Measurements from ENCODE around the gene MAPKAPK3.
A peak's percentile ranks its signal among the peaks of the same experiment; 100 is the strongest.

Gene MAPKAPK3

DNA sequence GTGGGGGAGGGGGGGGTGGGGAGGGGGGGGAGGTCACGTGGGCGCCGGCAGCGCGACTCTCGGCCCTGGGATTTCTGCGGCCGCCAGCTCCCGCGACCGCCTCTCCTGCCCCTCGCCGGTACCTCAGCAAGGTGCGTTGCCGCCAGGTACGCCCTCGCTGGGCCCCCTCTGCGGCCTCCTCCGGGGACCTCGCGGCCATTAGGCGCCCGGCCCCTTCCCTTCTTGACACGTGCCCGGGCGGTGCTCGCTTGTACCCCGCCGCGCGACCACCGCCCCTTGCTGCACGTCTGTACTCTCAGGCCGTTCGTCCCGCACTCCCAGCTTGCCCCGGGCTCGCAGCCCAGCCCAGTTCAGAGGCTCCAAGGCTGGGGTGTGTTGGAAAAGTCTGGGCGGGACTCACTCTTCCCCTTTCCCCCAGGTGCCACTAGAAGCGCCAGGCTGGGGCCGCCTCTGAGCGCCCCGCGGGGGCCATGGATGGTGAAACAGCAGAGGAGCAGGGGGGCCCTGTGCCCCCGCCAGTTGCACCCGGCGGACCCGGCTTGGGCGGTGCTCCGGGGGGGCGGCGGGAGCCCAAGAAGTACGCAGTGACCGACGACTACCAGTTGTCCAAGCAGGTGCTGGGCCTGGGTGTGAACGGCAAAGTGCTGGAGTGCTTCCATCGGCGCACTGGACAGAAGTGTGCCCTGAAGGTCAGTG, at the start of gene MAPKAPK3:
Gene MAPKAPK3, plus strand, starts transcription at position 56 of the 696 bp plus-strand sequence. Its CDS starts 415 bp downstream, at position 471.
- H3K4me3 ChIP-seq (replicated peaks; ENCODE audit: low read depth, low read length) = peak within 1 kb of the TSS; percentile 80
- TF ChIP-seq, protein P1, sequence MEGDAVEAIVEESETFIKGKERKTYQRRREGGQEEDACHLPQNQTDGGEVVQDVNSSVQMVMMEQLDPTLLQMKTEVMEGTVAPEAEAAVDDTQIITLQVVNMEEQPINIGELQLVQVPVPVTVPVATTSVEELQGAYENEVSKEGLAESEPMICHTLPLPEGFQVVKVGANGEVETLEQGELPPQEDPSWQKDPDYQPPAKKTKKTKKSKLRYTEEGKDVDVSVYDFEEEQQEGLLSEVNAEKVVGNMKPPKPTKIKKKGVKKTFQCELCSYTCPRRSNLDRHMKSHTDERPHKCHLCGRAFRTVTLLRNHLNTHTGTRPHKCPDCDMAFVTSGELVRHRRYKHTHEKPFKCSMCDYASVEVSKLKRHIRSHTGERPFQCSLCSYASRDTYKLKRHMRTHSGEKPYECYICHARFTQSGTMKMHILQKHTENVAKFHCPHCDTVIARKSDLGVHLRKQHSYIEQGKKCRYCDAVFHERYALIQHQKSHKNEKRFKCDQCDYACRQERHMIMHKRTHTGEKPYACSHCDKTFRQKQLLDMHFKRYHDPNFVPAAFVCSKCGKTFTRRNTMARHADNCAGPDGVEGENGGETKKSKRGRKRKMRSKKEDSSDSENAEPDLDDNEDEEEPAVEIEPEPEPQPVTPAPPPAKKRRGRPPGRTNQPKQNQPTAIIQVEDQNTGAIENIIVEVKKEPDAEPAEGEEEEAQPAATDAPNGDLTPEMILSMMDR (IDR thresholded peaks at IDR 0.05; ENCODE audit: low read length, missing control alignments) = no peak
- no peak for DNase-seq (ENCODE audit: low read depth)

DNA sequence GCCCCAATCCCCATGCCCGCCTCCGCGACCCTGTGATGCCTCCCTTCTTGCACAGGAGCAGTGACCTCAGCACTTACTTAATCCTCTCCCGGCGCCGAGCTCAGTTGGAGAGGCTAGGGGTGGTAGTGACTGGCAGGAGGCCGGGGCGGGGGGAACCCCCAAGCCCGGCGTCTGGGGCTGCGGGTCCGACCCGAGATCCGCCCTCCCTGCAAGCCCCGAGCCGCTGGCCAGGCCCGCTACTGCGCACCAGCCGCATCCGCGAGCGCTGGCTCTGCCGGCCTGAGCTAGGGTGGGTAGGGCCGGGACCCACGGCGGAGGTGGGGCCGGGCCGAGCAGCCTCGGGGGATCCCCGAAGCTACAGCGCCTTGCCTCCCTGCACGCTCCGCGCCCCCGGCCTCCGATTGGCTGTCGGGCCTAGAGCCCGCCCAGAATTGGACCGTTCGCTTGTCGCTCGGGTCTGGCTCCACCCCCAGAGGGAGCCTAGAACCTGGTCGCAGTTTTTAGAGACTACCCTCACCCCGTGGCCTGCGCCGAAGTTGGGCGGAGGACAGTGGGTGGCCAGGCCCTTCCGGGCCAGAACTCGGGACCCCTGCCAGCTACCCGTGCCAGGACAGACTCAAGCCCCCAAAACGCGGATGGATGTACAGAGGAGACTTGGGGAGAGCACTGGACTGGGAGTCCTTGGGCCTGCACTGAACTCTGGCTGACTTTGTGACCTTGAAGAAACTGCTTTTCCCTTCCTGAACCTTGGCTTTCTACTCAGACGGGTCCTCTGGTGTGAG, 49.4 kb upstream of the MAPKAPK3 start, which contains the start of gene C3orf18:
Gene C3orf18, minus strand, starts transcription at position 362 of the 782 bp plus-strand sequence. CDS start 2,048 bp downstream, outside the sequence.
- TF ChIP-seq, protein P1 (IDR thresholded peaks at IDR 0.05; ENCODE audit: low read length, missing control alignments) = no peak
- peak; percentile 89 for DNase-seq (ENCODE audit: low read depth)
- H3K4me3 ChIP-seq (replicated peaks; ENCODE audit: low read depth, low read length) = peak within 1 kb of the TSS; percentile 98

DNA sequence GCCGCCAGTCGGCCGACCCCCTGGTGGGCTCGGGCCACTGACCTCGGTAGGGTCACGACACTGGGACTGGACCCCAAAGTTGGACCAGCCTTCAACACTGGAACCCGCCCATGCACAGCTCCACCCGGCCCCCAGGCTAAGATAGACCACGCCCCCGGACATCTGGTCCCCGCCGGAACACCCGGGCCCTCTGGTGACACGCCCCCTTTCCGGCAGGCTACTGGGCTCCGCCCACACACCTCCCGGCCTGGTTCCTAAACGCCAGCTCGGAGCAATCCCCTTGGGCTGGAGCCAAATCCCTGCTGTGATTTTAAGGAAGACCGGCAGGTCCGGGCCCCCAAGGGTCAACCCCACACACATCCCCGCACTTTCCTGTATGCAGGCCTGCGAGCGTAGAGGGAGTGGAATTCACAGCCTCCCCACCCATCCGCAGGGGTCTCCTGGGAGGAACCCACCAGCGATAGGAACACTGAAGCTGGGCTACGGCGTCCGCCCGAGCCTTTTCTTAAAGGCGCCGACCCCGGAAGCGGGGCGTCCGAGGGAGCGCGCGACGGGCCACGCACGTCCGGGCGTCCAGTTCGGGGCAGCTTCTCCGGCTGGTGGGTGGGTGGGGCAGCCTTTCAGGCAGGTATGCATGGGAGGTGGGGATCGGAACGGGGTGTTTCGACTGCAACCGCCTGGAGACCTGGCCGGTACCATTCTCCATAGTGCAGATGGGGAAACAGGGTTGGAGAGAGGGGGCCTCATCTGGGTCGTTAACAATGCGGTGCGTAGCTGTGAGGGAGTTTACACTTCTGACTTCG, 47.8 kb upstream of the MAPKAPK3 start, which contains the start of gene HEMK1:
Gene HEMK1, plus strand, starts transcription at position 576 of the 803 bp plus-strand sequence. CDS start 1,583 bp downstream, outside the sequence.
- peak; percentile 95 for DNase-seq (ENCODE audit: low read depth)
- TF ChIP-seq, protein P1 (IDR thresholded peaks at IDR 0.05; ENCODE audit: low read length, missing control alignments) = no peak
- H3K4me3 ChIP-seq (replicated peaks; ENCODE audit: low read depth, low read length) = peak within 1 kb of the TSS; percentile 98

DNA sequence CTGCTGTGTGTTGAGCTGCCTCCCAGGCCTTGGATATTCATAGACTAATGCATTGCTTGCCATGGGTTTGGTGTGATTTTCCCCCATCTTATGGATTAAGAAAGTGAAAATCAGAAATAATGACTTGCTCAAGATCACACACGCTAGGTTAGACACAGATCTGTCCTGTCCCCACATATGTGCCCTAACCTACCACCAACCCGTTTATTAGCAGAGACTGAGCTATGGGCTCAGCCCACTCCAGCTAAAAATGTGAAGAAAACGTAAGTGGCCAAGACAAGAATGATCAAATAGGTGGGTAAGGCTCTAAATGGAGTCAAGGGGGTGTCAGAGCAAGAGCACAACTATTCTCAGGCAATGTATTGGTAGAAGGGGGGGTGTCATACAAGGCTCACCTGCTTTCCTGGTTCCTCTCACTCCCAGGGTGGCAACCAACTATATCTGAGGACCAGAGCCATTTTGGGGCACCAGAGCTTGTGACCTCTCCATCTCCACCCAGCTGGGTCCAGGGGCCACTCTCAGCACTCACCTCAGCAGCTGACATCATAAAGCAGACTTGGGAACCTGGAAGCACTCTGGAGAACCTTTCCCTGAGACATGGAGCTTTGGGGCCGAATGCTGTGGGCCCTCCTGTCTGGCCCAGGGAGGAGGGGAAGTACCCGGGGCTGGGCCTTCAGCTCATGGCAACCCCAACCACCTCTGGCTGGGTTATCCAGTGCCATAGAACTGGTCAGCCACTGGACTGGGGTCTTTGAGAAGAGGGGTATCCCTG, 46.3 kb upstream of the MAPKAPK3 start:
- DNase-seq (ENCODE audit: low read depth) = no peak
- peak overlapping the region; percentile 98 for H3K4me3 ChIP-seq (replicated peaks; ENCODE audit: low read depth, low read length)
- TF ChIP-seq, protein P1 (IDR thresholded peaks at IDR 0.05; ENCODE audit: low read length, missing control alignments) = no peak

DNA sequence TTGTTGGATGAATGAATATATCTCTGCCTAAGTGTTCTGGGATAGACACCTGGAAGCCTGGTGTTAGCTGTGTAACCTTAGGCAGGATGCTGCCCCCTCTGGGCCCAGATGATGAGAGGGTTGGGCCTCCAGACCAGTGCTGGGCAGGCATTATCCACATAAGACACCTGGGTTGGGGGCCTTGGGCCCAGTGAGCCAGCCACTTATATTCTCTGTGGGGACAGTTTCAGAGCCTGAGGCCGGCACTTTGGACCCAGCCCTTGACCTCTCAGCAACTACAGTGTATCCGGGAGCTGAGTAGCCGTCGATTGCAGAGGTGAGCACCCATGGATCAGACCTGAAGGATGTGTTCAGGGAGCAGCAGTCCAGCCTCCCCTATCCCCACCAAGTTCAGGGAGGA, 45.5 kb upstream of the MAPKAPK3 start:
- H3K4me3 ChIP-seq (replicated peaks; ENCODE audit: low read depth, low read length) = no peak overlapping the region
- no peak for DNase-seq (ENCODE audit: low read depth)
- TF ChIP-seq, protein P1 (IDR thresholded peaks at IDR 0.05; ENCODE audit: low read length, missing control alignments) = no peak

DNA sequence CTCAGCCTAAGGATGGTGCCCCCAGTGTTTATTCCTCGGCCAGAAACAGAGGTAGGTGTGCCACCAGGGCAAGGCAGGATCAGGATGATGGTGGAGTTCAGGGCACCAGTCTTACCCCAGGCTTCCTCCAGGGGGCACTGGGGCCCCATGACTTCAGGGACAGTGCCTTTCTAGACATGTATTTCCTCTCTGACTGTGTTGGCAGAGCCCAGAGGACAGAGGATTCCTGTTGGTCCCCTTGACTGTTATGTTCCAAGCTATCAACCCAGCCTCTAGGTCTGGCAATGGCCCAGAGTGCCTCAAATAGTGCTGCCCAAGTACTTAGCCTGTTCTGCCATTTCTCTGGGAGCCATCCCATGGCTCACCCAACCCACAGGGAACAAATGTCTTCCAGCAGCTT, 44.8 kb upstream of the MAPKAPK3 start:
- TF ChIP-seq, protein P1 (IDR thresholded peaks at IDR 0.05; ENCODE audit: low read length, missing control alignments) = peak; percentile 93
- peak; percentile 76 for DNase-seq (ENCODE audit: low read depth)
- no peak overlapping the region for H3K4me3 ChIP-seq (replicated peaks; ENCODE audit: low read depth, low read length)

Data from fibroblast of pulmonary artery (primary cell).